Activated T-cell treated with anti-CD3 and anti-CD28 coated beads, Interleukin-2, amount 50 U/mL, for 1 hour (primary cell): ENCODE data around the gene CTCF.
A peak's percentile ranks its signal among the peaks of the same experiment; 100 is the strongest.

Experiments
- DNase-seq: peaks from one replicate; pipeline ENCODE4 v3.0.0-alpha.2; 2020

Gene CTCF

DNA sequence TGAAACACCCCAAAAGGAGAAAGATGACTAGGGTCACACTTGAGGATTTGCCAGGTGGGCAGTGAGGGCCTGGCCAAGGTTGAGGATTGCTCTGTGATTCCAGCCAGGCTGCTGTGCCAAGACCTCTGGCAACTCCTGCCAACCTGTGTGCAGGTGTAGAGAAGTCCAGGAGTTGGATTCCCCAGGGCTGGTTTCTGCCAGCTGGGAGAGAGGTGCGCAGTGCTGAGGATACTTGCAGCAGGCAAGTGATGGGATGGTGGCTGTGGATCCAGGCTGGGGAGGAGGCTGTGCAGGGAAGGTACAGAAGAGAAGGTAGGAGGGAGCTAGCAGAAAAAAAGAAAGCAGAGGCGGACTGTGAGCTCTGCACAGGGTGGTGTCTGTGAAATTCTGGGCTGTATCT, 27.1 kb upstream of the CTCF start:
- DNase-seq: no peak

DNA sequence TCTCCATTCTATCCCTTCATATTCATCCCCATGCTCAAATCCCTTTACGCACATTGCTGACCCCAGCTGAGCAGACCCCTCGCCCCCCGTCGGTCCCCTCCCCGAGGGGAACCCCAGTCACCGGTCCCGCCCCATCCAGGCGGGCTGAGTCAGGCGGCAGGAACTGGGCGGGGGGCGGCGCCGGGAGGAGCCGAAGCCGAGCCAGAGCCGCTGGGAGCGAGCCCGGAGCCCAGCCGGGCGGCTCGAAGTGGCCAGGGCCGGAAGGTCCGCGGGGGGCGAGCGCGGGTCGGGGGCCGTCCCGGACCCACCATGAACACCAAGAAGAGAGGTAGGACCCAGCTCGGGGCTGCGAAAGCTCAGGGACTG, 25.1 kb upstream of the CTCF start:
- peak; percentile 68 for DNase-seq

DNA sequence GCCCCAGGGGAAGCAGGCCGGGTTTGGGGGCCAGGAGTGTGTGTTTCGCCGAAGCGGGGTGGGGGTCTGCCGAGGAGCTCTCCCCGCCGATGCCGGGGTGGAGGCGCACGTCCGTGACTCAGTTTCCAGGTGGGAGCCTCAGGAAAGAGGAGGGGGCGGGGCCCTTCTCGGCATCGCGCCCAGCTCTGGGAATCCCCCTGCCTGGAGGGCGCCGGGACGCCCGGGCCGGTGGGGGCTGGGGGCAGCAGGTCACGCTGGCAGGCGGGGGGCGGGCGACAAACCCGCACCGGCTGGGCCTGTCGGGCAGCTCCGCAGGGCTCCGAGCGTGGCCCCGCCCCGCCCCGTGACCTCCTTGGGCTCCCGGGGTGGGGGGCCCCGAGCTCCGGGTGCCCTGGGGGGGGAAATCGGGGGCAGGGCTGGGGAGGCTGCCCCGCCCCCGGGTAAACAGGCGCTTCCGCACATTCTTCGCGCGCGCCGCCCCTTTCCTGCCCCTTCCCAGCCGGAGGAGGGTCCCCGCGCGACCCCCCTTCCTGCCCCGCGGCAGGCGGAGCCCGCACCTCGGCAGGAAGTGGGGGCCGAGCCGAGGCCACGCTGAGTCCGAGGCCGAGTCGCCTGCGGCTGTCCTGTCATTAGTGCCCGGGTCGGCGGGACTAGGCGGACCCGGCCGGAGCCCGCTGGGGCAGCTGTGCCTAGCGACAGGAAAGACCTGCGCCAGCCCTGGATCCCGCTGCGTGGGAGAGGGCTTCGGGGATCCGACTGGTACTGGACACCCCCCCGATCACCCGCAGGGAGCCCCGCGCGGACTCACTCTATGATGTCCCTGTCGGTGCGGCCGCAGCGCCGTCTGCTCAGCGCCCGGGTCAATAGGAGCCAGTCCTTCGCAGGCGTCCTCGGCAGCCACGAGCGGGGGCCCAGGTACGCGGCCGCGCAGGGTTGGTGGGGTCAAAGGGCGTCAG, 24.4 kb upstream of the CTCF start:
- peak; percentile 69 for DNase-seq

DNA sequence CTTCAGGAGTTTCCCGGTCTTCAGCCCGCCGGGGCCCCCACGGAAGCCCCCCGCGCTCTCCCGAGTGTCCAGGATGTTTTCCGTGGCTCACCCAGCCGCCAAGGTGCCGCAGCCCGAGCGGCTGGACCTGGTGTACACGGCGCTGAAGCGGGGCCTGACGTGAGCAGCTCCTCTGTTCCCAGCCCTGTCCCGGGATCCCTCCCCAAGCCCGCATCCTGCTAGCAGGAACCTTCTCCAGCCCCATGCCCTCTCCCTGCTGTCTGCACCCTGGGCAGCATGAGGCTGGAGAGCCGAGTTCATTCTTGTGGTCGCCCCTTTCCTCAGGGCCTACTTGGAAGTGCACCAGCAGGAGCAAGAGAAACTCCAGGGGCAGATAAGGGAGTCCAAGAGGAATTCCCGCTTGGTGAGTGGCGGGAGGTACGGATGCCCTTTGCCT, 23.6 kb upstream of the CTCF start:
- DNase-seq: peak; percentile 21

DNA sequence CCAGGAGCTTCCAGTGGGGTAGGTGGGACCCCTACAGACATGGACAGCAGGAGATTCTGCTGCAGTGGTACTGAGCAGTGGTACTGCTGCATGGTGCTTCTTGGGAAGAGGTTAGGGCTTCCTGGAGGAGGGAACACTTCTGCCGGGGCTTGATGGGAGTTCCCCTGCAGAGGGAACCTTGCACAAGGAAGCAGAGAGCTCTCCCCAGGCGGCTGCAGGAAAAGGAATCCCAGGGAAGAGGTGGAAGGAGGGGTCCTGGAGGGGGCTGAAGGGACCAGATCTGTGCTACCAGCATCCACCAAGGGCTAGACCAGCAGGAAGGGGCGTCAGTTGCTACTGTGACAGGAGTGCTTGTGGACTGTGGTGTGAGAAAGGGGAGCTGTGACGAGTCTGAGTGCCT, 23.1 kb upstream of the CTCF start:
- no peak for DNase-seq

DNA sequence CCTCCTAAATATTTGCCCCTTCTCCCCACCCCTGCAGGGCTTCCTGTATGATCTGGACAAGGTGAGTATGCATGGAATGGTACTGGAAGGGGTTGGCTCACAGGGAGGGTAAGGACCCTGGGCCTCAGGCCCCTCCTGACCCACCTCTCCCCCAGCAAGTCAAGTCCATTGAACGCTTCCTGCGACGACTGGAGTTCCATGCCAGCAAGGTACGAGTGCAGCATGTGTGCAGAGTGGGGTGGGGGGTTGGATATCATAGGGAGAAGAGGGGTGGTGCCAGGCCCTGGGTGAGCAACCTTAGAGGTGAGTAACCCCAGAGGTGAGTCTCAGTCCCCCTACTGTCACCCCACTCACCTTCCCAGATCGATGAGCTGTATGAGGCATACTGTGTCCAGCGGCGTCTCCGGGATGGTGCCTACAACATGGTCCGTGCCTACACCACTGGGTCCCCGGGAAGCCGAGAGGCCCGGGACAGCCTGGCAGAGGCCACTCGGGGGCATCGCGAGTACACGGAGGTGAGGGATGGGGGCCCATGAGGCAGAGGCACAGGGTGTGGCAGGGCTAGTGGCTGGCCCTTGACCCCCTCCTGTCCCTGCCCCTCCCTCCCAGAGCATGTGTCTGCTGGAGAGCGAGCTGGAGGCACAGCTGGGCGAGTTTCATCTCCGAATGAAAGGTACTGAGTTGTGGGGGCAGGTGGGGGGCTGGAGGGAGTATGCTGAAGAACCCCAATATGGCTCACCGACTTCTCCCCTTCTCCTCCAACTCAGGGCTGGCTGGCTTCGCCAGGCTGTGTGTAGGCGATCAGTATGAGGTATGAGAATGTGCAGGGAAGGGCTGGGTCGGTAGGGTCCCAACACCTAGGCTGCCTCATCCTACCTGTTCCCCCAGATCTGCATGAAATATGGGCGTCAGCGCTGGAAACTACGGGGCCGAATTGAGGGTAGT, 22.4 kb upstream of the CTCF start:
- DNase-seq: no peak

DNA sequence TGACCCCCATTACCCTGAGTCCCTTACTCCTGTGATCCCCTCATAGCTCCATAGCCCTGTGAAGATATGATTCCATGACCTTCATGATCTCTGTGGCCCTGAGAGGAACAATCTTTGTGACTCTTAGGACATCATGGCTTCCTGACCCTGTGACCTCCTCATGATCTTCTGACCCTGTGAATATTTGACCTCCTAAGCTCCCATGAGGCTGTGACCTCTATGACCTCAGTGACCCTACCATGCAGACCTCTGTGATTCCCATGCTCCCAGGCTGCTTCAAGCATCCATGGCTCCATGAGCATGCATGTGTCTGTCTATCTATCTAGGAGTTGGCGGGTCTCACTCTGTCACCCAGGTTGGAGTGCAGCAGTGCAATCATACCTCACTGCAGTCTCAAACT, 21.6 kb upstream of the CTCF start:
- DNase-seq: no peak

DNA sequence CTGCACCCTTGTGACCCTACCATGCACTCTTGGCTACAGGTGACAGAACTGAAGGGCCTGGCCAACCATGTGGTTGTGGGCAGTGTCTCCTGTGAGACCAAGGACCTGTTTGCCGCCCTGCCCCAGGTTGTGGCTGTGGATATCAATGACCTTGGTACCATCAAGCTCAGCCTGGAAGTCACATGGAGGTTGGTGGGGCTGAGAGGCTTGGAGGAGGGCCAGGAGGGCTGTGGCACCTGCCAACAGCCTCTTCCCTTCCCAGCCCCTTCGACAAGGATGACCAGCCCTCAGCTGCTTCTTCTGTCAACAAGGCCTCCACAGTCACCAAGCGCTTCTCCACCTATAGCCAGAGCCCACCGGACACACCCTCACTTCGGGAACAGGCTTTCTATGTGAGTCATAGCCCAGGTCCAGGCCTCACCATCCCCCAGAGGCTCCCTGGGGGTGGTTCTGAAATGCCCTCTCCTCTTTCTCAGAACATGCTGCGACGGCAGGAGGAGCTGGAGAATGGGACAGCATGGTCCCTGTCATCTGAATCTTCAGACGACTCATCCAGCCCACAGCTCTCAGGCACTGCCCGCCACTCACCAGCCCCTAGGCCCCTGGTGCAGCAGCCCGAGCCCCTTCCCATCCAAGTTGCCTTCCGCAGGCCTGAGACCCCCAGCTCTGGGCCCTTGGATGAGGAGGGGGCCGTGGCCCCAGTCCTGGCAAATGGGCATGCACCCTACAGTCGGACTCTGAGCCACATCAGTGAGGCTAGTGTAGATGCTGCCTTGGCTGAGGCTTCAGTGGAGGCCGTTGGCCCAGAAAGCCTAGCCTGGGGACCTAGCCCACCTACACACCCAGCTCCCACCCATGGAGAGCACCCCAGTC, 20.7 kb upstream of the CTCF start:
- no peak for DNase-seq

DNA sequence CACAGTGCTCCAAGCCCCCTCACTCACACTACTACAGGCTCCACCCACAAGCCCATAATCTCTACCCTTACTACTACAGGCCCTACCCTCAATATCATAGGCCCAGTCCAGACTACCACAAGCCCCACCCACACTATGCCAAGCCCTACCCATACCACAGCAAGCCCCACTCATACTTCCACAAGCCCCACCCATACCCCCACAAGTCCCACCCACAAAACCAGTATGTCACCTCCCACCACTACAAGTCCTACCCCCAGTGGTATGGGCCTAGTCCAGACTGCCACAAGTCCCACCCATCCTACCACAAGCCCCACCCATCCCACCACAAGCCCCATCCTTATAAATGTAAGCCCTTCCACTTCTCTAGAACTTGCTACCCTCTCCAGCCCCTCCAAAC, 19.9 kb upstream of the CTCF start:
- peak; percentile 69 for DNase-seq

DNA sequence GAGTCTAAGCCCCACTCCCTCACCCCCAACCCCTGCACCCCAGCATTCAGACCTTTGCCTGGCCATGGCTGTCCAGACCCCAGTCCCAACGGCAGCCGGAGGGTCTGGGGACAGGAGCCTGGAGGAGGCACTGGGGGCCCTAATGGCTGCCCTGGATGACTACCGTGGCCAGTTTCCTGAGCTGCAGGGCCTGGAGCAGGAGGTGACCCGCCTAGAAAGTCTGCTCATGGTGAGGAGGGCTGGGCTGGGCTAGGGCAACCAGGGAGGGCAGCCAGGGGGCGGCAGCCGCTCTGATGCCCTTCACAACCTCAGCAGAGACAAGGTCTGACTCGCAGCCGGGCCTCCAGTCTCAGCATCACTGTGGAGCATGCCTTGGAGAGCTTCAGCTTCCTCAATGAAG, 19.3 kb upstream of the CTCF start:
- DNase-seq: no peak

DNA sequence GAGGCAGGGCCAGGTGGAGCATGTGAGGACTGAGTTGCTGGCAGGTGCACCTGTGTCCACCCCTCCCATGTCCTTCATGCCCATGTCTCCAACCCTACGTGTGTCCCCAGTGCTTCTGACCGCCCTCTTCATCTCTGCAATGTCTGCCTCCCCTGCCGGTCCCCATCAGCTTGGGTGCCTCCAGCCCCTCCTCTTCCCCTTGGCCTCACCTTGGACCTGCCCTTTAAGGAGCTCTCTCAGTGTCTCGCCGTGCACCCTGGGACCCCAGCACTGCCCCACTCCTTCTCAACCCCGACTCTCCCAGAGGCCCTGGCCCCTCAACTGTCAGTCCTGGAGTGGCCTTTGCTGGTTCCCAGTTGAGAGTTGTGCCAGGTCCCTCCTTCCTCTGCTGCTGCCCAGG, 18.7 kb upstream of the CTCF start:
- no peak for DNase-seq

DNA sequence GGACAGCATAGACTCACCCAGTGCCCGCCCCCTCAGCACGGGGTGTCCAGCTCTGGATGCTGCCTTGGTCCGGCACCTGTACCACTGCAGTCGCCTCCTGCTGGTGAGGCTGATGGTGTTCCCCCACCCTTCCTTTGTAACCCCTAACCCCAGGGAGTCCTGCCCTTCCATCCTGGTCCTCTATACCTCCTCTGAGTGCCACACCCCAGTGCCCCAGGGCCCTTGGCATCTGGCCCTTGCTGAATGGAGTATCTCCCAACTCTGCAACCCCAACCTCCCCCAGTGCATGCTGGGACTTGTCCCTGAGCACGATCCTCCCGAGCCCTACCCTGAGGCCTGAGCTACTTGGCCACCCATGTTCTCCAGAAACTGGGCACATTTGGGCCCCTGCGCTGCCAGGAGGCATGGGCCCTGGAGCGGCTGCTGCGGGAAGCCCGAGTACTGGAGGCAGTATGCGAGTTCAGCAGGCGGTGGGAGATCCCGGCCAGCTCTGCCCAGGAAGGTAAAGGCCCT, 17.9 kb upstream of the CTCF start:
- no peak for DNase-seq

DNA sequence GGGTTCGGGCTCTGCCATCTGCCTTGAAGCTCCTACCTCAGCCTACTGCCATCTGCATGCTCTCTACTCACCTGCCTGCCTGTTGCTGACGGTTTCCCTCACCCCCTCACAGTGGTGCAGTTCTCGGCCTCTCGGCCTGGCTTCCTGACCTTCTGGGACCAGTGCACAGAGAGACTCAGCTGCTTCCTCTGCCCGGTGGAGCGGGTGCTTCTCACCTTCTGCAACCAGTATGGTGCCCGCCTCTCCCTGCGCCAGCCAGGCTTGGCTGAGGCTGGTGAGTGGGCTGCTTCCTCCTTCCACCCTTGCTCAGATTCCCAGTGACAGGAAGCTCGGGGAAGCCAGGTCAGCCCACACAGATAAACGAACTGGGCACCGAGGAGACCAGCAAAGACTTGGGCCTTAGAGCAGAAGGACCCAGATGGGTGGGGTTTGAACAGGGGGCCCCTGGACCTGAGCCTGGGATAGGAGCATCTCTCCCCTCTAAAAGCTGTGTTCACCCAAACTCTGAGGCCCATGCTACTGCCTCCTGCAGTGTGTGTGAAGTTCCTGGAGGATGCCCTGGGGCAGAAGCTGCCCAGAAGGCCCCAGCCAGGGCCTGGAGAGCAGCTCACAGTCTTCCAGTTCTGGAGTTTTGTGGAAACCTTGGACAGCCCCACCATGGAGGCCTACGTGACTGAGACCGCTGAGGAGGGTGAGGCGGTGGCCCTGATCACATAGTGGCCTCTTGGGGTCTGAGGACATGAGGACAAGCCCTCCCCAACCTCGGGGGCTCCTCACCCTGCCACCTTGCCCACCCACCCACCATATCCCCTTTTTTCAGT, 17.3 kb upstream of the CTCF start:
- no peak for DNase-seq

DNA sequence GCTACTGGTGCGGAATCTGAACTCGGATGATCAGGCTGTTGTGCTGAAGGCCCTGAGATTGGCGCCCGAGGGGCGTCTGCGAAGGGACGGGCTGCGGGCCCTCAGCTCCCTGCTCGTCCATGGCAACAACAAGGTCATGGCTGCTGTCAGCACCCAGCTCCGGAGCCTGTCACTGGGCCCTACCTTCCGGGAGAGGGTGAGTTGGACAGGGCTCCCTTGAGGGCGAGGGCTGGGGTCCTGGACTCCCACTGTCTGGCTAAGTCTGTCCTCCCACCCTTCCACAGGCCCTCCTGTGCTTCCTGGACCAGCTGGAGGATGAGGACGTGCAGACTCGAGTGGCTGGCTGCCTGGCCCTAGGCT, 16.7 kb upstream of the CTCF start:
- DNase-seq: no peak

DNA sequence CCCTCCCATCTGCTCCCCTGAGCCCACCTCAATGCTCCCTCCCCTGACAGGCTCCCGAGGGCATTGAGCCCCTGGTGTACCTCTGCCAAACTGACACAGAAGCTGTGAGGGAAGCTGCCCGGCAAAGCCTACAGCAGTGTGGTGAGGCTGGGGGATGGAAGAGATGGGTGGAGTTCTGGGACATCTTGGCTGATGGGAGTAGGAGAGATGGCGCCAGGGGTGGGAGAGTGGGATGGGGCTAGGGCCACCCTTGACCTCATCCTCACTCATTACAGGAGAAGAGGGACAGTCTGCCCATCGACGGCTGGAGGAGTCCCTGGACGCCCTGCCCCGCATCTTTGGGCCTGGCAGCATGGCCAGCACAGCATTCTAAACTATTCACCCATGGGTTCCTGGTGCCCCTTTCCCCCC, 16.2 kb upstream of the CTCF start:
- DNase-seq: no peak

DNA sequence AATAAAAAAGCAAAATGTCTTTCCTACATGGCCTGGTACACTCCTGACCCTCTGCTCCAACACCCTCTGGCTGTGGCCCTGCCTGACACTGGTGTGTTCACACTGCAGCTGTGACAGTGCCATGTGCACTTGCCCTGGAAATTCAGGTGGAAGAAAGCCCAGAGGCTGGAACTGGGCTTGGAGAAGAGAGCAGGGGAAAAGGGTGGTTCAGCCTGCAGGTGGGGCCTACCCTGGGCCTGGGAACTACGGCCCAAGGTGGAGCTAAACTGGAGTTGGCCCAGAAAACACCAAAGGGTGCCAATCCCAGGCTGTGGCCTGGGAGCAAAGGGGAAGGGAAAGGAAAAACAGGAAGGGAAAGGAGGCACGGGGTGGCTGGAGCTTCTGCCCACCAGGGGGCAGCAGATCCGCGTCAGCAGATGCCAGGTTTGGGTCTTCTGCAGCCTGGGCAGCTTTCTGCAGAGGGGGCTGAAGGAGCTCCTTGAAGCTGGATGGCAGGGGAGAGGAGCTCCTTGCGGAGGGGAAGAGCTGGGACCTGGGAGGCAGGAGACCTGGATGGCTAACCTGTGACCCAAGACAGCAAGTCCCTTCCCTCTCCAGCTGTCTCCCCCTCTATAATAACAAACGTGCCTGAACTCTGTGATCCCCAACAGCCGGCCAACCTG, 15.4 kb upstream of the CTCF start:
- DNase-seq: peak; percentile 79

DNA sequence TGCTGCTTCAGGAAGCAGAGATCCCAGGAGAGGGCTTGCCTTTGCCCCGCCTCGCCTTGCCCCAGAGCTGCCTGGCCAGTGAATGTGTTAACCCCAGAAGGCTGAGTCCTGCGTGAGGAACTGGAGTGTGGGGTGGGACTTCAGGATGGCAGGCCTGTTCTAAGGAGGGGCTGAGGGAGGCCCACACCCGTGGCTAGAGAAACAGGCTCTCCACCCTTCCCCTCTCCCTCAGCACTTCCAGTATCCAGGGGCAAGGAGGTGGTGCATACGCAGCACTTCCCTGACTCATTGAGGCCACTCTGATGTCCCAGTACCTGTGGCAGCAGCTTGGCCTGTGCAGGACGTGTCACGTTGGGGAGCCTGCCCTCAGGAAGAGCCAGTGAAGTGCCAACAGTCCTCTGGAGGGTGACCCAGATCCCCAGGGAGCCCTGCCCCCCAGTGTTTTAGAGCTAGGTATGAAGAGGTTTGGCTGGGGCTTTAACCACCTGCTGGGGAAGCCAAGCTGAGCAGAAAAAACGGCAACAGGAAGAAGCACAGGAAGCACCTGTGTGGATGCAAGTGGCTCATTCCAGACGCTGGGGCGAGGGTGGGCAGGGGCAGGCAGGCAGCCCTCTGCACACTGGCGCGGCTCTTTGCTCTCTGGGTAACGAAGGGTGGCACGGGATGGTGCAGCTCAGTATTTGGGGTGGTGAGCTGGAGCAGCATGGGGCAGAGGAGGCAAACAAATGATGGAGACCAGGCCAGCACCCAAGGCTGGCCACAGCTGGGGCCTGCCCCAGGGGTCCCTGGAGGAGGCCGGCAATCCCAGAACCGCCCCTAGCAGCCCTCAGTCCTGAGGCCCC, 14.7 kb upstream of the CTCF start:
- DNase-seq: peak; percentile 47

DNA sequence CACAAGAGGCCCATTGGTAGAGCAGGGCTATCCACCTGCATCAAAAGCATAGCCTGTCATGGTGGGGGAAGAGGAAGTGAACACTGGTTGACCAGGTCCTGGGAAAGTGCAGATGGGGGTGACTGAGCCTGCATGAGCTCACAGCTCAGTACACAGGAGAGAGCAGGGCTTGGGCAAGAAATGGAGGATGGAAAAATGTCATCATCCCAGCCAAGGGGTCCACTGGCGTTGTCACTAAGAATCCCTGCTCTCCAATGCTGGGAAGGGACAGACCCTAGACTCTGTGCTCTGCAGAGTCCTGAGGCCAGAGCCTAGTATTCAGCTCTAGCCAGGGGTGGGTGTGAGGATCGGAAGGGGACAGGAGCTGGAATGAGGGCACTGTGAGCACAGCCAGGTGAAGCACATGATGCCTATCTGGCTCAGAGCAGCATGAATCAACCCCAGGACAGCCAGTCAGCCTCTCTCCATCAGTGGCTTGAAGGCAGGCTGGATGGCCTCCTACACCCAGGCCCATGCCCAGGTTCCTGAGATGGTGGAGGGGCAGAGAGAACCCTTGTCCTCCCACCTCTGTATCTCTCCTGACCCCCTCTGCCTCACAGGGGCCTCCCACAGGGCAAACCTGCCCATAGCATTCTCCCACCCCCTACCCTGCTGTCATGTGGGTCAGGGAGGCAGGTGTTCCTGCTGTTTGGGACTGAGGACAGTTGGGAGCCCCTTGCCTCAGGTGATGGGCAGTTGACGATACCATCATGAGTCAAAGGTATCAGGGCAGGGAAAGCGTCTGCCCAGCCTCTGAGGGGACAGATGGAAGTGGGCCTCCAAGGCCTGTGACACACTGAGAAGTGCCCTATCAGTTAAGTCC, 13.8 kb upstream of the CTCF start:
- no peak for DNase-seq

DNA sequence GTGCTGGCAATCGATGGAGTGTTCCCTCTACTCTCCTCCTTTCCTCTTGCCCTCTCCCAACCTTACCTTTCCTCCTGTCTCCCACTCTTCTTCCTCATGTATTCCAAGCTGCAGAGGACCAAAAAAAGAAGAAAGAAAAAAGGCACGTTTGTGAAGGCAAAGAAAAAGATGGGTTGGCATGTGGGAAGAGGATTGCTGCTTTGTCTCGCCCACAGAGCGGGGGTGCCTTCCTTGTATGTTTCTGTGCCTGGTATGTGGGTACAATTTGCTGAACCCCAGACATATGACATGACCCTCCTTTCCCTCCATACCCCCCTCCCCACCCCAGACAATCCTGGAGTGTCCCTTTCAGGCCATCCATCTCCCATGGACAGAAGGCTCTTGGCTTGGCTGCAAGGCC, 13.1 kb upstream of the CTCF start:
- DNase-seq: no peak
